ENCODE results near the gene GJA9.

GJA9 gene

GRCh38 chr1:38831731-38832369 lies 49.5 kb downstream of the GJA9 start:
- DNase-seq (ENCODE audit: low read depth, low spot score) = no peak

- no peak for DNase-seq (ENCODE audit: low read depth, low spot score)
Measured at GRCh38 chr1:38829368-38829767, 52.0 kb downstream of the GJA9 start.

GRCh38 chr1:38827318-38827717 lies 54.1 kb downstream of the GJA9 start:
- DNase-seq (ENCODE audit: low read depth, low spot score) = no peak

- no peak for DNase-seq (ENCODE audit: low read depth, low spot score)
Measured at GRCh38 chr1:38826886-38827285, 54.5 kb downstream of the GJA9 start.

- DNase-seq (ENCODE audit: low read depth, low spot score) = no peak
Measured at GRCh38 chr1:38826262-38826661, 55.1 kb downstream of the GJA9 start.
